ENCODE data around the gene POLR3GL.
A peak's percentile ranks its signal among the peaks of the same experiment; 100 is the strongest.

DNA sequence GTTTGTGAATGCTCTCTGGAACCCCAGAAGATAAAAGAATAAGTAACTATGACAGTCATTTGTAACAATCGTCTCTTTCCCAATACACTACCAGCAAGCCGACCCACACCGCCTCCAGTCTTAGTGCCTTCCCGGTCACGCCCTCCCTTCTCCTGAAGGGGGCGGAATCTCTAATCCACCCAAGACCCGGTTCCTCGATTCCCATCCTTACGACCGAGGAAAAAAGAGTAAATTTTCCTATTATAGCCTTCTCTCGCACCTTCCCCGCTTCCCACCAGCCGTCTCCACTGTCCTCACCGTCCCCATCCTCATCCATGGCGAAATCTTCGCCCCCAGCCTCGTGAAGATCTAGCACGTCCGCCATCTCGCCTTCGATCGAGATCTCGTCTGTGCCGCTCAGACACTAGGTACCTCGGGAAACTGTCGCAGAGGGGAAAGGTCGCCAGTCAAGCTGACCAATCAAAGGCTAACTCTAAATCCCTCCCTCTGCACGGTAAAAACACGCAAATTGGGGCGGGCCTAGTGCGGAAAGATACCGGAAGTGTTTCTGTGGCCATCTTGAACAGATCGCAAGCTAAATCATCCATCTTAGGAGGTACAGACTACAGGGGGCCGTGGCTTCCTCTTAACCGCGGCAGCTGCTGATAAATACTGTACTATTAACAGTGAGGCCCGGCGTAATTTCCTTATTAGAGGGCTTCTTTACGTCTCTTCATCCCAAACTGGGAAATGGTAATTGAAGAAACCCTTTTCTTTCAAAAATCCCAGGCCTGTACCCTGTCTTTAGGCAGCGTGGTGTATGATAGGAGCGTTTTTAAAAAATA, 37.2 kb upstream of the POLR3GL start, which contains the start of gene RBM8A:
- TF ChIP-seq SUZ12 (IDR thresholded peaks at IDR 0.05; ENCODE audit: extremely low read depth, insufficient read depth, insufficient read length), result no peak
- peak; percentile 94 for TF ChIP-seq YY1 (IDR thresholded peaks at IDR 0.05; ENCODE audit: insufficient read depth, insufficient read length)
